ENCODE results near the gene JUND.
"Not testable (repeated sequence)": the region's sequence is repeated elsewhere in the genome, so short reads cannot be mapped to it uniquely, and the experiment has no call there.

JUND gene

DNA sequence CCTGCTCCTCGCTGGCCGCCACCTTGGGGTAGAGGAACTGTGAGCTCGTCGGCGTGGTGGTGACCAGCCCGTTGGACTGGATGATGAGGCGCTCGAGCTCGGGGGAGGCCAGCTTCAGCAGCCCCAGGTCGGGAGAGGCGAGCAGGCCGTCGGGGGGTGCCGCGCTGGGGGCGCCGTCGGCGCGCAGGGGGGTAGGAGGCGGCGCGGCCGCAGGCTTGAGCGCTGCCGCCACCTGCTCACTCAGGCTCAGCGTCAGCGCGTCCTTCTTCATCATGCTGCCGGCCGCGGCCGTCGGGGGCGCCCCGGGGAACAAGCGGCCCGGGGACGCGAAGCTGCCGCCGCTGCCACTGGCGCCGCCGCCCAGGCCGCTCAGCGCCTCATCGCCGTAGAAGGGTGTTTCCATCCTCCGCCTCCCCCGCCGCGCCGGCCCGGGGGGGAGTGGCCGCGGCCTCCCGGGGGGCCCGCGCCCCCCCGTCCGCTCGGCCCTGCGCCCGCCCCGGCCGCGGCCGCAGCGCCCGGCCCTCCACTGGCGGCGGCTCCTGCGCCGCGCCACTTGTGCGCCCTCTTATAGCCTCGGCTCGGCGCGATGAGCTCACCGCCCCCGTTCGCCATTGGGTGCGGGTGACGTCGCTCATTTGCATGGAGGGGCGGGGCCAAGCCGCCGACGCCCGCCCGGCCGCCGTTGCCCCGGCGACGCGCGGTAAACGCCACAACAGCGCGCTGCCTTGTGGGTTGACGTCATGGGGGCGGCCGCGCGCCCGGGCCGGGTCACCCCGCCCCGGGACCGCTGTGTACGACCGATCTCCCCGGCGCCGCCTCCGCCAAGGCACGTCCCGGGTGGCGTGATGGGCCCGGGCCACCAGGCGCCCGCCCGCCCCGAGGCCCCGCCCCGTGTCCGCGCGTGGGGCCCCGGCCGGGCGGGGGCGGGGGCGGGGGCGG lies at the start of gene JUND:
JUND (minus strand) TSS at position 541 of the 939 bp plus-strand sequence; CDS start at position 403, 138 bp downstream.
- Histone ChIP-seq H3K27ac (ENCODE audit: low read depth, low read length) (peak within 1 kb of the TSS; percentile 98), H3K36me3 (ENCODE audit: control insufficient read depth, insufficient read depth, low read length) (peaks cover 13% of the 10 kb centered on the region), H3K4me3 (ENCODE audit: low read depth, low read length) (peak within 1 kb of the TSS; percentile 96), H3K4me1 (ENCODE audit: control insufficient read depth, insufficient read depth, low read length) (peaks cover 20% of the 10 kb centered on the region; the same call in 1 of the 2 replicates), H3K9ac (ENCODE audit: low read length) (peak within 1 kb of the TSS; percentile 92), H3K9me3 (ENCODE audit: control insufficient read depth, insufficient read depth, low read depth, low read length) (no peaks in the 10 kb centered on the region), H3K27me3 (ENCODE audit: control insufficient read depth, insufficient read depth, low read length) (no peaks in the 10 kb centered on the region)

DNA sequence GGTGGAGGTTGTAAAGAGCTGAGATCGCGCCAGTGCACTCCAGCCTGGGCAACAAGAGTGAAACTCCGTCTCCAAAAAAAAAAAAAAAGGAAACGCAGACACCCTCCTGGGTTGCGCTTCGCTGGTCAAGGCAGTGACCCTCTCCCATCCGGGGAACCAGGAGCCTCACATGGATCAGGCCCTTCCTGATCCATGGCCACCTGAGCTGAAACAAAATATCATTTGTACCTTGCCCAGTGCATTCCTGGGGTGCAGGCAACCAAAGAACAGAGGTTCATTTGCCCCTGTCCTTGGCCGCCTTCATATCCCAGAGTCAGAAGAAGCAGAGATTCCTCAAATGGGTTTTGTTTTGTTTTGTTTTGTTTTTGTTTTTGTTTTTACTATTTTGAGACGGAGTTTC lies 49.4 kb upstream of the JUND start:
- Histone ChIP-seq H3K27ac (ENCODE audit: low read depth, low read length) (no peak overlapping the region), H3K27me3 (ENCODE audit: control insufficient read depth, insufficient read depth, low read length) (no peaks in the 10 kb centered on the region), H3K4me3 (ENCODE audit: low read depth, low read length) (no peak overlapping the region), H3K9ac (ENCODE audit: low read length) (no peak overlapping the region), H3K4me1 (ENCODE audit: control insufficient read depth, insufficient read depth, low read length) (peaks cover 22% of the 10 kb centered on the region; the same call in 1 of the 2 replicates), H3K9me3 (ENCODE audit: control insufficient read depth, insufficient read depth, low read depth, low read length) (no peaks in the 10 kb centered on the region), H3K36me3 (ENCODE audit: control insufficient read depth, insufficient read depth, low read length) (no peaks in the 10 kb centered on the region)

DNA sequence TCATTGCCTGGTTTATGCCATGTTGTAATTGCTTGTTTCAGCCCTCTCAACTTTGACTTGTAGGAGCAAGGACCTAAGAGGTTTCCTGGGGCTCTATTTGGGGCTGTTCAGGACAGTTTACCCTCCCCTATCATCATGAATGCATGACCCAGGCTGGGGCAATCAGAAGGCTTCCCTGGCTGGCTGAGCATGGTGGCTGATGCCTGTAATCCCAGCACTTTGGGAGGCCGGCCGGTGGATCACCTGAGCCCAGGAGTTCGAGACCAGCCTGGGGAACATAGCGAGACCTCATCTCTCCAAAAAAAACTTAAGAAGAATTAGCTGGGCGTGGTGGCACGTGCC lies 47.6 kb upstream of the JUND start:
- Histone ChIP-seq H3K4me1 (ENCODE audit: control insufficient read depth, insufficient read depth, low read length) (peaks cover 15% of the 10 kb centered on the region; the same call in 1 of the 2 replicates), H3K27me3 (ENCODE audit: control insufficient read depth, insufficient read depth, low read length) (no peaks in the 10 kb centered on the region), H3K9ac (ENCODE audit: low read length) (peak overlapping the region; percentile 78), H3K4me3 (ENCODE audit: low read depth, low read length) (peak overlapping the region; percentile 63), H3K36me3 (ENCODE audit: control insufficient read depth, insufficient read depth, low read length) (no peaks in the 10 kb centered on the region), H3K27ac (ENCODE audit: low read depth, low read length) (no peak overlapping the region), H3K9me3 (ENCODE audit: control insufficient read depth, insufficient read depth, low read depth, low read length) (no peaks in the 10 kb centered on the region)

DNA sequence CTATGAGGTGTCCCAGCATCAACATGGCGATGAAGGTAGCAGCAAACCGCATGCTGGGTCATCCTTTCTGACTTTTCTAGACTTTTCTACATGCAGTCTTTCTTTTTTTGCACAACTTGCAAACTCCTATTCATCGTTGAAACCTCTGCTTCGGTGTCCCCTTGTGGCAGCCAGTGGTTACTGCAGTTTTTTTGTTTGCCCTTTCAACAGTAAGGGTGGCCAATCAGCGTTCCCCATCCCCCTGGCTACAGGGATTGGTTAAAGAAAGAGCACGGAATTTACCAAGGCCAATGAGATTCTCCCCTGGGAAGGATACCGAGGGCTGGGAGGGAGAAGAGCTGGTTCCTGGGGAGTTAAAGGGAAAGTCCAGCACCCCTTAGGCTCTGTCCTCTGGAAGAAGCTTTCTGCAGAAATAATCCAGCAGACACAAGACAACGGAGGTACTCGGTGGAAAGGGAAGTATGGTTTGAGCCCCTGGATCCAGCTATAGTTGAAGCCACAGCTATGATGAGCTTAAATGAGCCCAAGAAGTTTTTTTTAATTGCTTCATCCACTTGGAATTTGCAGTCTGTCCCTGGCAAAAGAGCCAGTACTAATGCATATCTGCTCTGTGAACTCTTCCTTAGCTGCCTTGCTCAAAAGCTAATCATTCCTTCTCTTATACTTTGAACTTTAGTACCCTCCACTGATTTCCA lies 47.1 kb upstream of the JUND start:
- Histone ChIP-seq H3K9me3 (ENCODE audit: control insufficient read depth, insufficient read depth, low read depth, low read length) (no peaks in the 10 kb centered on the region), H3K9ac (ENCODE audit: low read length) (peak overlapping the region; percentile 78), H3K4me1 (ENCODE audit: control insufficient read depth, insufficient read depth, low read length) (peaks cover 18% of the 10 kb centered on the region), H3K27ac (ENCODE audit: low read depth, low read length) (0 out of 2 replicates have a peak overlapping the region, but pooled peaks have one; percentile 32), H3K36me3 (ENCODE audit: control insufficient read depth, insufficient read depth, low read length) (no peaks in the 10 kb centered on the region), H3K4me3 (ENCODE audit: low read depth, low read length) (peak overlapping the region; percentile 63), H3K27me3 (ENCODE audit: control insufficient read depth, insufficient read depth, low read length) (no peaks in the 10 kb centered on the region)

- Histone ChIP-seq H3K9ac (ENCODE audit: low read length) (no peak overlapping the region), H3K27ac (ENCODE audit: low read depth, low read length) (no peak overlapping the region), H3K9me3 (ENCODE audit: control insufficient read depth, insufficient read depth, low read depth, low read length) (no peaks in the 10 kb centered on the region), H3K36me3 (ENCODE audit: control insufficient read depth, insufficient read depth, low read length) (no peaks in the 10 kb centered on the region), H3K4me3 (ENCODE audit: low read depth, low read length) (no peak overlapping the region), H3K4me1 (ENCODE audit: control insufficient read depth, insufficient read depth, low read length) (peaks cover 16% of the 10 kb centered on the region), H3K27me3 (ENCODE audit: control insufficient read depth, insufficient read depth, low read length) (no peaks in the 10 kb centered on the region)
Observed at GRCh38 chr19:18326772-18327171, 45.4 kb upstream of the JUND start.

- not testable (repeated sequence) for H3K27ac ChIP-seq (ENCODE audit: low read depth, low read length)
- H3K4me1 ChIP-seq (ENCODE audit: control insufficient read depth, insufficient read depth, low read length), result peaks cover 21% of the 10 kb centered on the region
Observed at GRCh38 chr19:18324373-18324731, 42.9 kb upstream of the JUND start.

GRCh38 chr19:18322759-18323460 lies 41.5 kb upstream of the JUND start, which contains the start of gene LSM4:
Gene LSM4, minus strand, starts transcription at chr19:18323076. Its CDS starts 56 bp downstream, at chr19:18323020.
- peak within 1 kb of the TSS; percentile 82 for H3K27ac ChIP-seq (ENCODE audit: low read depth, low read length)
- no peaks in the 10 kb centered on the region for H3K27me3 ChIP-seq (ENCODE audit: control insufficient read depth, insufficient read depth, low read length)
- peaks cover 20% of the 10 kb centered on the region for H3K4me1 ChIP-seq (ENCODE audit: control insufficient read depth, insufficient read depth, low read length)
- H3K36me3 ChIP-seq (ENCODE audit: control insufficient read depth, insufficient read depth, low read length), result peaks cover 9% of the 10 kb centered on the region; the same call in 1 of the 2 replicates
- peak within 1 kb of the TSS; percentile 79 for H3K4me3 ChIP-seq (ENCODE audit: low read depth, low read length)
- peak within 1 kb of the TSS; percentile 85 for H3K9ac ChIP-seq (ENCODE audit: low read length)
- H3K9me3 ChIP-seq (ENCODE audit: control insufficient read depth, insufficient read depth, low read depth, low read length), result no peaks in the 10 kb centered on the region

More at GRCh38 chr19:18324373-18324731, 42.9 kb upstream of the JUND start:
- not testable (repeated sequence) for H3K27me3 ChIP-seq (ENCODE audit: control insufficient read depth, insufficient read depth, low read length); H3K9ac ChIP-seq (ENCODE audit: low read length); H3K4me3 ChIP-seq (ENCODE audit: low read depth, low read length); H3K9me3 ChIP-seq (ENCODE audit: control insufficient read depth, insufficient read depth, low read depth, low read length); H3K36me3 ChIP-seq (ENCODE audit: control insufficient read depth, insufficient read depth, low read length)

DNA sequence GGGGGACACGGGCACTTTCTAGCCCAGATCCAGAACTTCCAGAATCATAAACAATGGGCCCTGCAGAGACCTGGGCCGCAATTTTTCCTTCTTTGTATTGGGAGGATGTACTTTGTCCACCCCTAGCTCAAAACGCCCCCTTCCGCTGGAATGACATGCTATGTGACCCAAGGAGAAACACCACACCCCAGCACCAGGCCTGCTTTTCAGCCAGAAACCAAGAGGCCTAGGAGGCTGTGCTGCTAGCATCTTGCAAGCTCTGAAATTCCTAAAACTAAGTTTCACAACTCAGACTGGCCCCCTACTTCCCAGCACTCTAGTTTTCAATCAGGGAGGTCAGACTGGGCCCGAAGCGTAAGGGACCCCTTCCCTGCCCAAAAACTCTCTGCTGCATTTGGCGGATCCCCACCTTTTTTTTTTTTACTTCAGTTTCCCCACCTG lies 40.9 kb upstream of the JUND start:
- Histone ChIP-seq H3K27ac (ENCODE audit: low read depth, low read length) (peak overlapping the region; percentile 82; the same call in 1 of the 2 replicates), H3K9ac (ENCODE audit: low read length) (peak overlapping the region; percentile 85), H3K9me3 (ENCODE audit: control insufficient read depth, insufficient read depth, low read depth, low read length) (no peaks in the 10 kb centered on the region), H3K36me3 (ENCODE audit: control insufficient read depth, insufficient read depth, low read length) (peaks cover 9% of the 10 kb centered on the region; the same call in 1 of the 2 replicates), H3K4me1 (ENCODE audit: control insufficient read depth, insufficient read depth, low read length) (peaks cover 20% of the 10 kb centered on the region), H3K4me3 (ENCODE audit: low read depth, low read length) (peak overlapping the region; percentile 79), H3K27me3 (ENCODE audit: control insufficient read depth, insufficient read depth, low read length) (no peaks in the 10 kb centered on the region)

DNA sequence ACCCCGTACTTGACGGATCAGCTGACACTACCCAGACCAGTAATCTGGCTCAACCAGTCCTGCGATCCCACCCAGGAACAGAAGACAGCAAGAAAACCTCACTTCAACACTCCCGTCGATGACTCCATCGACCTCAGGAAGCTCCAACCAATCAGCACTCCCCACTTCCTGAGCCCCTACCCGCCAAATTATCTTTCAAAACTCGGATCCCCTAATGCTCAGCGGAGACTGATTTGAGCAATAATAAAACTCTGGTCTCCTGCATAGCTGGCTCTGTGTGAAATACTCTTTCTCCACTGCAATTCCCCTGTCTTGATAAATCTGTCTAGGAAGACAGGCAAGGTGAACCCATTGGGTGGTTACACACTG lies 40.3 kb upstream of the JUND start:
- H3K27me3 ChIP-seq (ENCODE audit: control insufficient read depth, insufficient read depth, low read length), result no peaks in the 10 kb centered on the region
- H3K9me3 ChIP-seq (ENCODE audit: control insufficient read depth, insufficient read depth, low read depth, low read length), result no peaks in the 10 kb centered on the region
- peak overlapping the region; percentile 79 for H3K4me3 ChIP-seq (ENCODE audit: low read depth, low read length)
- H3K36me3 ChIP-seq (ENCODE audit: control insufficient read depth, insufficient read depth, low read length), result peaks cover 9% of the 10 kb centered on the region; the same call in 1 of the 2 replicates
- H3K4me1 ChIP-seq (ENCODE audit: control insufficient read depth, insufficient read depth, low read length), result peaks cover 20% of the 10 kb centered on the region
- peak overlapping the region; percentile 11; the same call in 1 of the 2 replicates for H3K27ac ChIP-seq (ENCODE audit: low read depth, low read length)
- H3K9ac ChIP-seq (ENCODE audit: low read length), result peak overlapping the region; percentile 85

DNA sequence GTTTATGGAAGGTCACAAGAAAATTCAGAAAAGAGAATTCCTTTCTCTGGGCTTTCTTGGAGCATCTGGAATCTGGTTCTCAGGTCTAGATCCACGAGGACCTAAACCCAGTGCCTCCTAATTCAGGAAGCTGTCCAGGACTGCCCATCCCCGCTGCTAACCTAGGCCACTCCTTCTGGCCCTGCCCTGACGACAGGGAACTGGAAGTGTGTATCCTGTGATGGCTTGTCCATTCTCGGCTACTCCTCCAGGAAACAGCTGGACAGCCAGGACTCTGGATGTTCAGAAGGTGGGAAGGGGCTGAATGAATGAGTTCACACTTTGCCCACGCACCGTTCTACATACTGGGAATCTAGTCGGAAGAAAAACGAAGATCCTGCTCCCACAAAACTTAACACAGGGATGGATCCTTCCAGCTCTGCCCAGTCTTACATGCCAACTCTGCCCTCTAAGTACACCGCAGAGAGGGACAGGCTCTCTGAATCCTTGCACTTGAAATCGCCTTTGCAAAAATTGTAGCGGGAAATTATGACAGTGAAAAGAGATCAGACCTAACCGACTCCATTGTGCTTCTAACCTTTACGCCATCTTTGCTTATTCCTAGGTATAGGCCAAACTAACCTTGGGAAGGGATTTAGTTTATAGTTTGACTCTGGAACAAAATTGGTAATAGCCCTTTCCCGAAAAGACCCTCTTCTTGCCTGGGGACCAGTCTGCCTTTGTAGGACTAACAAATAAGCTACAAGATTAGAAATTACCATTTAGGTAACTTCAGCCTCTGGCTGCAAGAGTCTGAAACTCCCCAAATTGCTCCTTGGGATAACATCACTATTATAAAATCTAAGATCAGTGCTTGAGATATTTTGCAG lies 39.7 kb upstream of the JUND start:
- Histone ChIP-seq H3K9ac (ENCODE audit: low read length) (no peak overlapping the region), H3K36me3 (ENCODE audit: control insufficient read depth, insufficient read depth, low read length) (peaks cover 9% of the 10 kb centered on the region; the same call in 1 of the 2 replicates), H3K27ac (ENCODE audit: low read depth, low read length) (no peak overlapping the region), H3K27me3 (ENCODE audit: control insufficient read depth, insufficient read depth, low read length) (no peaks in the 10 kb centered on the region), H3K4me3 (ENCODE audit: low read depth, low read length) (0 out of 2 replicates have a peak overlapping the region, but pooled peaks have one; percentile 79), H3K4me1 (ENCODE audit: control insufficient read depth, insufficient read depth, low read length) (peaks cover 20% of the 10 kb centered on the region), H3K9me3 (ENCODE audit: control insufficient read depth, insufficient read depth, low read depth, low read length) (no peaks in the 10 kb centered on the region)

All from HUES6 (cell line).